Caco-2 (cell line): ENCODE results near the gene NOL11. TPM values are rescaled to one million over a fixed set of nuclear protein-coding genes. Genes with fewer than 3 reads are reported as not detected.

Experiments
- BruUV-seq: library from RNA; stranded (reverse); fragments of 400-500 nt; replicated peaks from 2 replicates; lab custom pipeline; 2021; lab: Mats Ljungman, UMichigan
- CTCF ChIA-PET: fragments of 300-600 bp; sonication (Branson Sonifier 250); formaldehyde crosslinking; loops from one replicate; lab custom pipeline; 2022; ENCODE audit warnings: antibody characterized with exemption; lab: Charles Lee
- POLR2A ChIA-PET: fragments of 300-600 bp; sonication (Branson Sonifier 250); formaldehyde crosslinking; loops from one replicate; lab custom pipeline; 2022; ENCODE audit warnings: antibody characterized with exemption; lab: Charles Lee
- DNase-seq, 2 experiments: peaks; one replicate each; pipeline versions ENCODE4 v3.0.0 to v3.0.0-alpha.2; 2020 to 2022
- H3K27me3 ChIP-seq: replicated peaks from 2 replicates; pipeline ENCODE4 v1.6.0; 2011; ENCODE audit warnings: low read length; ENCODE audit not compliant: control insufficient read depth, insufficient read depth
- H3K36me3 ChIP-seq: 2 replicates; pipeline ENCODE4 v1.5.1; 2011; ENCODE audit warnings: low read length; ENCODE audit not compliant: control insufficient read depth, insufficient read depth
- H3K4me1 ChIP-seq: fragments of 250-450 bp; sonication (Bioruptor Pico); 2 replicates; pipeline ENCODE4 v1.5.1; 2020; ENCODE audit warnings: mild to moderate bottlenecking
- H3K4me3 ChIP-seq: 2 replicates; pipeline ENCODE4 v1.5.1; 2011; ENCODE audit warnings: low read depth, mild to moderate bottlenecking, control low read depth, low read length
- H3K9me3 ChIP-seq: fragments of 250-450 bp; sonication (Bioruptor Pico); 2 replicates; pipeline ENCODE4 v1.5.1; 2020; ENCODE audit warnings: mild to moderate bottlenecking, moderate library complexity
- H3K27ac Mint-ChIP-seq: one replicate; pipeline ENCODE4 v1.8.0; 2022; ENCODE audit warnings: mixed read lengths; ENCODE audit not compliant: unreplicated experiment
- H3K27me3 Mint-ChIP-seq: one replicate; pipeline ENCODE4 v1.8.0; 2022; ENCODE audit warnings: mixed read lengths; ENCODE audit not compliant: insufficient read depth, unreplicated experiment
- H3K36me3 Mint-ChIP-seq: one replicate; pipeline ENCODE4 v1.8.0; 2022; ENCODE audit warnings: mild to moderate bottlenecking, mixed read lengths; ENCODE audit not compliant: insufficient read depth, unreplicated experiment
- H3K4me1 Mint-ChIP-seq: one replicate; pipeline ENCODE4 v1.8.0; 2022; ENCODE audit warnings: low read depth, mixed read lengths; ENCODE audit not compliant: unreplicated experiment
- H3K4me3 Mint-ChIP-seq: one replicate; pipeline ENCODE4 v1.8.0; 2022; ENCODE audit warnings: mild to moderate bottlenecking, moderate library complexity, mixed read lengths; ENCODE audit not compliant: unreplicated experiment
- H3K9me3 Mint-ChIP-seq: one replicate; pipeline ENCODE4 v1.8.0; 2022; ENCODE audit warnings: mixed read lengths; ENCODE audit not compliant: unreplicated experiment
- CTCF ChIP-seq, 2 experiments: fragments of 200-600 bp in 1 of 2; IDR thresholded peaks; 1 replicate in 1 of 2; 2 replicates in 1 of 2; pipeline versions ENCODE4 v1.5.1 to v1.8.0; 2011 to 2022; ENCODE audit warnings: antibody characterized with exemption in 1 of 2, control low read depth in 1 of 2, inconsistent platforms in 1 of 2, low read depth in 1 of 2, low read length in 1 of 2, mild to moderate bottlenecking in 1 of 2, moderate library complexity in 1 of 2; ENCODE audit not compliant: insufficient read depth in 1 of 2, severe bottlenecking in 1 of 2, unreplicated experiment in 1 of 2
- intact Hi-C: fragments of 100-400 bp; cut with micrococcal nuclease; formaldehyde crosslinking; loops from one replicate; pipeline ENCODE4 v1.10.0; 2022; ENCODE audit not compliant: unreplicated experiment
- total RNA-seq: library from RNA; stranded (reverse); gene quantifications from 2 replicates; pipeline ENCODE4 v1.2.3, GENCODE V29; 2022

Gene NOL11
- total RNA-seq, 1 experiment from 2014 or later: 73.6 TPM

- POLR2A ChIA-PET: no interaction called here
- no peaks in the 10 kb centered on the region for H3K27me3 ChIP-seq
- Mint-ChIP-seq H3K4me3 (no peak overlapping the region), H3K27ac (no peak overlapping the region), H3K4me1 (no peaks in the 10 kb centered on the region), H3K9me3 (no peaks in the 10 kb centered on the region), H3K36me3 (peaks cover 93% of the 10 kb centered on the region), H3K27me3 (no peaks in the 10 kb centered on the region)
- H3K4me3 ChIP-seq: no peak overlapping the region
- TF ChIP-seq CTCF (IDR thresholded peaks at IDR 0.05; ENCODE audit: insufficient read depth in 1 of 2, low read depth in 1 of 2, low read length in 1 of 2, severe bottlenecking in 1 of 2, unreplicated experiment in 1 of 2): no peak
- intact Hi-C loops: no loop called here
- H3K36me3 ChIP-seq: no peaks in the 10 kb centered on the region
- H3K4me1 ChIP-seq: no peaks in the 10 kb centered on the region
- DNase-seq: no peak
- BruUV-seq: no TSS peak
- no peaks in the 10 kb centered on the region for H3K9me3 ChIP-seq
- CTCF ChIA-PET: no interaction called here
These were observed 24.3 kb downstream of the NOL11 start for GRCh38 chr17:67742025-67742424.

- H3K4me3 ChIP-seq: no peak overlapping the region
- no peaks in the 10 kb centered on the region for H3K4me1 Mint-ChIP-seq
- H3K27me3 Mint-ChIP-seq: no peaks in the 10 kb centered on the region
- intact Hi-C loops: no loop called here
- H3K36me3 ChIP-seq: no peaks in the 10 kb centered on the region; the same call in 1 of the 2 replicates
- no peaks in the 10 kb centered on the region for H3K27me3 ChIP-seq
- POLR2A ChIA-PET: no interaction called here
- no peaks in the 10 kb centered on the region for H3K9me3 ChIP-seq
- CTCF ChIA-PET: no interaction called here
- no peak overlapping the region for H3K4me3 Mint-ChIP-seq
- DNase-seq: no peak
- TF ChIP-seq CTCF (IDR thresholded peaks at IDR 0.05; ENCODE audit: insufficient read depth in 1 of 2, low read depth in 1 of 2, low read length in 1 of 2, severe bottlenecking in 1 of 2, unreplicated experiment in 1 of 2): no peak
- H3K9me3 Mint-ChIP-seq: no peaks in the 10 kb centered on the region
- no peaks in the 10 kb centered on the region for H3K4me1 ChIP-seq
- no peak overlapping the region for H3K27ac Mint-ChIP-seq
- no TSS peak for BruUV-seq
- peaks cover 83% of the 10 kb centered on the region for H3K36me3 Mint-ChIP-seq
These were observed 29.2 kb downstream of the NOL11 start for GRCh38 chr17:67746704-67747571.

GRCh38 chr17:67747681-67748235 is 30.0 kb downstream of the NOL11 start:
- no peaks in the 10 kb centered on the region for H3K9me3 Mint-ChIP-seq
- H3K4me1 Mint-ChIP-seq: no peaks in the 10 kb centered on the region
- H3K27ac Mint-ChIP-seq: no peak overlapping the region
- no peaks in the 10 kb centered on the region for H3K27me3 Mint-ChIP-seq
- intact Hi-C loops: no loop called here
- H3K4me1 ChIP-seq: no peaks in the 10 kb centered on the region
- no peak overlapping the region for H3K4me3 Mint-ChIP-seq
- H3K4me3 ChIP-seq: no peak overlapping the region
- CTCF ChIA-PET: no interaction called here
- no peak for DNase-seq
- H3K9me3 ChIP-seq: no peaks in the 10 kb centered on the region
- H3K27me3 ChIP-seq: no peaks in the 10 kb centered on the region
- no peaks in the 10 kb centered on the region; the same call in 1 of the 2 replicates for H3K36me3 ChIP-seq
- BruUV-seq: no TSS peak
- no peak for TF ChIP-seq CTCF (IDR thresholded peaks at IDR 0.05; ENCODE audit: insufficient read depth in 1 of 2, low read depth in 1 of 2, low read length in 1 of 2, severe bottlenecking in 1 of 2, unreplicated experiment in 1 of 2)
- H3K36me3 Mint-ChIP-seq: peaks cover 75% of the 10 kb centered on the region
- POLR2A ChIA-PET: no interaction called here
